ENCODE data around the gene ZNF471.

ZNF471 gene

GRCh38 chr19:56577719-56578602 lies 70.3 kb downstream of the ZNF471 start:
- DNase-seq, result no peak
